Fibroblast of lung (primary cell): Measurements from ENCODE around the gene SF1.

Experiments used
- CTCF ChIP-seq, 2 donors: IDR thresholded peaks in 1 of 2; conservative IDR thresholded peaks in 1 of 2; 1 replicate in 1 of 2; 2 replicates in 1 of 2; pipeline ENCODE4 v1.5.1; 2011 to 2012; ENCODE audit warnings: low read length in 2 of 2, control low read depth in 1 of 2, inconsistent platforms in 1 of 2, low read depth in 1 of 2, mild to moderate bottlenecking in 1 of 2
- EZH2 ChIP-seq: IDR thresholded peaks from 2 replicates; pipeline ENCODE4 v1.5.1; 2012; ENCODE audit warnings: low read length, control low read depth, mild to moderate bottlenecking; ENCODE audit errors: missing control alignments

GRCh38 chr11:64803158-64803845 is 25.0 kb upstream of the SF1 start, which contains the start of gene MAP4K2:
- TF ChIP-seq CTCF (conservative IDR thresholded peaks at IDR 0.05 in 1 of 2, IDR thresholded peaks at IDR 0.05 in 1 of 2; ENCODE audit: low read depth in 1 of 2, low read length in 2 of 2) (peak in 1 of 2 donors; percentile 7), EZH2 (no peak)
